CD4-positive, alpha-beta T cell (primary cell): Measurements from ENCODE around the gene CBFA2T3. TPM values are rescaled to one million over a fixed set of nuclear protein-coding genes. Genes with fewer than 3 reads are reported as not detected.

Experiments used
- ATAC-seq: fragments of 200-7000 bp; cut with Tn5 transposase; one replicate; pipeline ENCODE4 v1.10.0; 2022; ENCODE audit warnings: mild to moderate bottlenecking; ENCODE audit not compliant: poor library complexity
- CTCF ChIA-PET: fragments of 350-600 bp; sonication (Branson Sonifier 250); formaldehyde crosslinking; loops from one replicate; lab custom pipeline; 2021; ENCODE audit warnings: antibody characterized with exemption, inconsistent platforms; lab: Charles Lee
- POLR2A ChIA-PET: fragments of 350-600 bp; sonication (Branson Sonifier 250); formaldehyde crosslinking; loops from one replicate; lab custom pipeline; 2021; ENCODE audit warnings: antibody characterized with exemption, inconsistent platforms; lab: Charles Lee
- DNase-seq, 14 experiments: peaks; one replicate each; pipeline ENCODE4 v3.0.0-alpha.2; 2013 to 2020; ENCODE audit warnings: mixed read lengths in 2 of 14
- H3K27ac ChIP-seq, 2 donors: one replicate each; pipeline versions ENCODE4 v1.5.1 to v1.7.0; 2013; ENCODE audit warnings: low read length in 2 of 2, low read depth in 1 of 2, mild to moderate bottlenecking in 1 of 2
- H3K27me3 ChIP-seq, 2 experiments: 1 replicate in 1 of 2; 2 replicates in 1 of 2; pipeline versions ENCODE4 v1.6.1 to v1.7.0; 2013; ENCODE audit warnings: low read length in 2 of 2, control low read depth in 1 of 2, mild to moderate bottlenecking in 1 of 2, moderate library complexity in 1 of 2; ENCODE audit not compliant: insufficient read depth in 2 of 2, control insufficient read depth in 1 of 2
- H3K36me3 ChIP-seq: one replicate; pipeline ENCODE4 v1.6.1; 2013; ENCODE audit warnings: low read length, control low read depth; ENCODE audit not compliant: insufficient read depth
- H3K4me1 ChIP-seq: one replicate; pipeline ENCODE4 v1.6.1; 2013; ENCODE audit warnings: low read length, control low read depth; ENCODE audit not compliant: insufficient read depth
- H3K4me3 ChIP-seq: one replicate; pipeline ENCODE4 v1.5.1; 2013; ENCODE audit warnings: mild to moderate bottlenecking, low read length, moderate library complexity
- H3K9me3 ChIP-seq, 2 experiments: 1 replicate in 1 of 2; 2 replicates in 1 of 2; pipeline versions ENCODE4 v1.6.1 to v1.7.0; 2013; ENCODE audit warnings: low read length in 2 of 2, mild to moderate bottlenecking in 2 of 2, control low read depth in 1 of 2, moderate library complexity in 1 of 2; ENCODE audit not compliant: control insufficient read depth in 1 of 2, insufficient read depth in 1 of 2
- H3K27ac Mint-ChIP-seq: one replicate; pipeline ENCODE4 v1.8.0; 2020; ENCODE audit warnings: mixed read lengths
- H3K27me3 Mint-ChIP-seq: one replicate; pipeline ENCODE4 v1.8.0; 2021; ENCODE audit warnings: mixed read lengths
- H3K36me3 Mint-ChIP-seq: one replicate; pipeline ENCODE4 v1.8.0; 2021; ENCODE audit warnings: low read depth, mixed read lengths
- H3K4me1 Mint-ChIP-seq: one replicate; pipeline ENCODE4 v1.8.0; 2021; ENCODE audit warnings: low read depth, mixed read lengths
- H3K4me3 Mint-ChIP-seq: one replicate; pipeline ENCODE4 v1.8.0; 2020; ENCODE audit warnings: mild to moderate bottlenecking, mixed read lengths
- H3K9me3 Mint-ChIP-seq: one replicate; pipeline ENCODE4 v1.8.0; 2020; ENCODE audit warnings: mixed read lengths
- intact Hi-C, 2 experiments: fragments of 100-400 bp; cut with DNase I in 1 of 2; cut with micrococcal nuclease in 1 of 2; formaldehyde crosslinking; loops; one replicate each; pipeline versions ENCODE4 v1.15.1 to v1.9.0; 2023 to 2025; cut with DNase I, micrococcal nuclease
- total RNA-seq, 174 experiments: library from RNA in 2 of 174; stranded (reverse) in 2 of 174; gene quantifications; one replicate each; pipeline ENCODE4 v1.2.3 and lab custom pipeline; 2021 to 2026
- TF ChIP-seq, protein P1 (sequence below): fragments of 200-600 bp; IDR thresholded peaks from one replicate; pipeline ENCODE4 v1.8.0; 2022; ENCODE audit warnings: antibody characterized with exemption, mild to moderate bottlenecking

Gene CBFA2T3
- total RNA-seq, 2 experiments from 2014 or later, result 0.80 to 1.6 TPM

DNA sequence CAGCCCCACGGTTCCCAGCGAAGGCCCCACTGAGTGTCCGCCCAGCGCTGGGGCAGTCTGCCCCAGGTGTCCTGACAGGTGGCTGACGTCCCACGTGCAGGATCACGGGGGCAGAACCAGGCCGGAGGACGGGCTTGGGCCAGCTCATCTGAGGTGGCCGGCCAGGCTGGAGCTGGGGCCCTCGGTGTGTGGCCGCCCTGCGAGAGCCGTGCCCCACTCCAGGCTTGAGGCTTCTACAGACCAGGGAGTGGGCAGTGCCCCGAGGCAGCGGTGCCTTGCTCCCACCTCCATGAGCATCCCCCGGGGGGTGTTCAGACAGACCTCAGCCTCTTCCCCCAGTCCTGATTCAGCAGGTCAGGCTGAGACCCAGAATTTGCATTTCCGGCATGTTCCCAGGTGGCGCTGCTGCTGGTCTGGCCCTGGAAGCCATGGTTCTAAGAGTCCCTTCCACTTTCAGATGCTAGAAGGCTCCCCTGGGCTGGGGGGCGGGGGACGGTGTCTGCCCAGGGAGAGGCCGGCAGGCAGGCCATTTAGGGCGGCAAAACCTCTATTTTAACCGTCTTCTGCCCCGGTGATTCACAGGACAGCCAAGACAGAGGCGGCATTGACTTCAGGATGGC, 75.2 kb downstream of the CBFA2T3 start:
- Histone ChIP-seq H3K27me3 (no peaks in the 10 kb centered on the region), H3K4me1 (no peaks in the 10 kb centered on the region), H3K36me3 (no peaks in the 10 kb centered on the region), H3K27ac (no peak overlapping the region), H3K9me3 (no peaks in the 10 kb centered on the region), H3K4me3 (no peak overlapping the region)
- DNase-seq (no peak), ATAC-seq (no peak)
- Mint-ChIP-seq H3K4me3 (no peak overlapping the region), H3K36me3 (no peaks in the 10 kb centered on the region), H3K27me3 (no peaks in the 10 kb centered on the region), H3K4me1 (no peaks in the 10 kb centered on the region), H3K27ac (no peak overlapping the region), H3K9me3 (no peaks in the 10 kb centered on the region)
- ChIA-PET POLR2A (no interaction called here), CTCF (no interaction called here)
- TF ChIP-seq, protein P1, sequence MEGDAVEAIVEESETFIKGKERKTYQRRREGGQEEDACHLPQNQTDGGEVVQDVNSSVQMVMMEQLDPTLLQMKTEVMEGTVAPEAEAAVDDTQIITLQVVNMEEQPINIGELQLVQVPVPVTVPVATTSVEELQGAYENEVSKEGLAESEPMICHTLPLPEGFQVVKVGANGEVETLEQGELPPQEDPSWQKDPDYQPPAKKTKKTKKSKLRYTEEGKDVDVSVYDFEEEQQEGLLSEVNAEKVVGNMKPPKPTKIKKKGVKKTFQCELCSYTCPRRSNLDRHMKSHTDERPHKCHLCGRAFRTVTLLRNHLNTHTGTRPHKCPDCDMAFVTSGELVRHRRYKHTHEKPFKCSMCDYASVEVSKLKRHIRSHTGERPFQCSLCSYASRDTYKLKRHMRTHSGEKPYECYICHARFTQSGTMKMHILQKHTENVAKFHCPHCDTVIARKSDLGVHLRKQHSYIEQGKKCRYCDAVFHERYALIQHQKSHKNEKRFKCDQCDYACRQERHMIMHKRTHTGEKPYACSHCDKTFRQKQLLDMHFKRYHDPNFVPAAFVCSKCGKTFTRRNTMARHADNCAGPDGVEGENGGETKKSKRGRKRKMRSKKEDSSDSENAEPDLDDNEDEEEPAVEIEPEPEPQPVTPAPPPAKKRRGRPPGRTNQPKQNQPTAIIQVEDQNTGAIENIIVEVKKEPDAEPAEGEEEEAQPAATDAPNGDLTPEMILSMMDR, result no peak
- intact Hi-C loops, result no loop called here

DNA sequence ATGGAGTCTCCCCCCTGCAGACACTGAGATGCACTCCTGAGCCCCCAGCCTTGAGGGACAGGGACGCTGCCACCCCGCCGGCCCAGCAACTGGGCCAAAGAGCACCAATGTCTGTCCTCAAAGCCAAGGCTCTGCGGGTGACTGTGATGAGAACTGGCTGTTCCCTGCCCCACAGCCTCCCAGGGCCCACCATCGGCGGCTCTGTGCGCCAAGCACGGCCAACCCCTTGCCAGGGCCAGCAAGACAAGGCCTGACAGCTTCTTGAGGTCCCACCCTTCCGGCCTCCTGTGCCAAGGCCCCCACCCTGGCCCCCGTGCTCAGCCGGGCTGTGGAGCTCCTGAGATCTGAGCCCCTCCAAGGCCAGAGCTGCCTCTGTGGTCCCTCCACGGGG, 76.3 kb downstream of the CBFA2T3 start:
- H3K27ac Mint-ChIP-seq, result no peak overlapping the region
- no peaks in the 10 kb centered on the region for H3K36me3 Mint-ChIP-seq
- H3K4me1 Mint-ChIP-seq, result no peaks in the 10 kb centered on the region
- ChIA-PET POLR2A (no interaction called here), CTCF (no interaction called here)
- intact Hi-C loops, result no loop called here
- Histone ChIP-seq H3K27ac (no peak overlapping the region), H3K4me3 (no peak overlapping the region), H3K27me3 (no peaks in the 10 kb centered on the region), H3K9me3 (no peaks in the 10 kb centered on the region), H3K4me1 (no peaks in the 10 kb centered on the region), H3K36me3 (no peaks in the 10 kb centered on the region)
- no peaks in the 10 kb centered on the region for H3K27me3 Mint-ChIP-seq
- ATAC-seq, result no peak
- no peaks in the 10 kb centered on the region for H3K9me3 Mint-ChIP-seq
- H3K4me3 Mint-ChIP-seq, result no peak overlapping the region
- TF ChIP-seq, protein P1, result no peak
- DNase-seq, result no peak

DNA sequence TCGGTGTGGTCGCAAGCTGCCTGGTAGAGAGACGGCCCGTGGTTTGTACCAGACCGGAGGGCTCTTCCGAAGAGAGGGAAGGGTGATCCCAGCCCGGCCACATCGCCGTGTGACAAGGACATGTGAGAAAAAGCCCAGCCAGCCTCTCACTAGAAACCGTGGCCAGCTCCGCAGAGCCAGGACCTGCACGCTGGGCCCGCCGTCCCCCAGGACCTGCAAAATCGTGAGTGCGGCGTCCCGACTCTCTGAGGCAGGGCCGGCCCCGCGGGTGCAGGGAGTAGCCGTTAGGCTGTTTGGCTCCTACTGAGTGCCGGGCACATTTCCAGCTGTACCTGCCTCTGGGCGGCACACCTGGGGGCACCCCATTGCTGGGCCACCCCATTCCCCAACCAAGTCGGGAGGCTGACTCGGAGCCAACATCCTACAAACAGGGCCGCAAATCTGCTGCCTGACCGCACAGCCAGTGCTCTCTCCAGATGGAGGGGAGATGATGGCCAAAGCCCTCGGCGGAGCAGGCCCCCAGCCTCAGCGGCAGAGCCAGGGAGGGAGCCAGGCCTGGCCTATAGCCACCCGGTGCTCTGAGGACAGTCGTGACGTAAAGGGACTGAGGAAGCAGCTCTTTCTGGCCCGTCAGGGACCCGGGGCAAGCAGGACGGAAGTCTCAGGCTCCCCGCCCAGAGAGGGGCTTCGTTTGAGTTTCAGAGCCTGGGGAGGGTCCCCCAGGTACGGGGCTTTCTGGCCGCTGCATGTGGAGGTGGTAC, 76.9 kb downstream of the CBFA2T3 start:
- H3K27me3 ChIP-seq, result no peaks in the 10 kb centered on the region
- intact Hi-C loops, result no loop called here
- CTCF ChIA-PET, result no interaction called here
- H3K9me3 ChIP-seq, result no peaks in the 10 kb centered on the region
- Mint-ChIP-seq H3K27ac (no peak overlapping the region), H3K9me3 (no peaks in the 10 kb centered on the region), H3K36me3 (no peaks in the 10 kb centered on the region), H3K27me3 (no peaks in the 10 kb centered on the region), H3K4me3 (no peak overlapping the region), H3K4me1 (no peaks in the 10 kb centered on the region)
- DNase-seq (no peak), ATAC-seq (no peak)
- no peak overlapping the region for H3K4me3 ChIP-seq
- no peak overlapping the region for H3K27ac ChIP-seq
- H3K36me3 ChIP-seq, result no peaks in the 10 kb centered on the region
- H3K4me1 ChIP-seq, result no peaks in the 10 kb centered on the region
- POLR2A ChIA-PET, result no interaction called here
- TF ChIP-seq, protein P1, result no peak
